Karpas-422 (cell line): ENCODE results near the gene SV2C. TPM values are rescaled to one million over a fixed set of nuclear protein-coding genes. Genes with fewer than 3 reads are reported as not detected.
"Not testable (repeated sequence)": the region's sequence is repeated elsewhere in the genome, so short reads cannot be mapped to it uniquely, and the experiment has no call there.

ENCODE experiments used
- DNase-seq: peaks from one replicate; pipeline ENCODE4 v3.0.0-alpha.2; 2015
- H2AFZ ChIP-seq: fragments of 200-600 bp; sonication (generic); 2 replicates; pipeline ENCODE4 v1.6.1; 2014; ENCODE audit warnings: antibody characterized with exemption, low read length, mixed read lengths
- H3K27ac ChIP-seq: fragments of 200-600 bp; sonication (generic); 2 replicates; pipeline ENCODE4 v1.5.1; 2014; ENCODE audit warnings: mild to moderate bottlenecking, low read length, moderate library complexity
- H3K27me3 ChIP-seq: fragments of 200-600 bp; sonication (generic); 2 replicates; pipeline ENCODE4 v1.6.1; 2014; ENCODE audit warnings: low read length, mixed read lengths
- H3K36me3 ChIP-seq: fragments of 200-600 bp; sonication (generic); 2 replicates; pipeline ENCODE4 v1.6.1; 2014; ENCODE audit warnings: low read length, mixed read lengths; ENCODE audit not compliant: insufficient read depth
- H3K4me1 ChIP-seq: fragments of 200-600 bp; sonication (generic); 2 replicates; pipeline ENCODE4 v1.6.1; 2014; ENCODE audit warnings: mild to moderate bottlenecking, low read length, mixed read lengths
- H3K4me2 ChIP-seq: fragments of 200-600 bp; sonication (generic); 2 replicates; pipeline ENCODE4 v1.6.1; 2014; ENCODE audit warnings: low read length, low read depth, mild to moderate bottlenecking; ENCODE audit not compliant: poor library complexity, severe bottlenecking
- H3K4me3 ChIP-seq: fragments of 200-600 bp; sonication (generic); 2 replicates; pipeline ENCODE4 v1.5.1; 2014; ENCODE audit warnings: mild to moderate bottlenecking, antibody characterized with exemption, low read length, mixed read lengths
- H3K79me2 ChIP-seq: fragments of 200-600 bp; sonication (generic); 2 replicates; pipeline ENCODE4 v1.6.1; 2014; ENCODE audit warnings: mild to moderate bottlenecking, low read length, mixed read lengths
- H3K9ac ChIP-seq: fragments of 200-600 bp; sonication (generic); 2 replicates; pipeline ENCODE4 v1.6.0; 2014; ENCODE audit warnings: low read length
- H3K9me2 ChIP-seq: fragments of 200-600 bp; sonication (generic), shearing (Covaris generic); replicated peaks from 2 replicates; pipeline ENCODE4 v1.6.0; 2014; ENCODE audit warnings: mild to moderate bottlenecking, low read length, moderate library complexity; ENCODE audit not compliant: insufficient read depth
- H3K9me3 ChIP-seq: fragments of 300-700, 200-600 bp; sonication (generic); 2 replicates; pipeline ENCODE4 v1.6.1; 2014; ENCODE audit warnings: low read length, mixed read lengths
- H4K20me1 ChIP-seq: fragments of 200-600 bp; sonication (generic); 2 replicates; pipeline ENCODE4 v1.6.1; 2014; ENCODE audit warnings: mild to moderate bottlenecking, antibody characterized with exemption, low read length, low read depth; ENCODE audit not compliant: insufficient read depth
- total RNA-seq: library from RNA; depleted of rRNA; stranded (reverse); fragments of >200 nt; shearing (Covaris generic); gene quantifications from 2 replicates; pipeline ENCODE4 v1.2.3, GENCODE V29; 2014; ENCODE audit warnings: low replicate concordance

The SV2C gene
- total RNA-seq, 1 experiment from 2014 or later = not detected

- H3K4me1 ChIP-seq = not testable (repeated sequence)
Measured at GRCh38 chr5:76301932-76302331, 218.7 kb downstream of the SV2C start.

GRCh38 chr5:76302661-76303060, 219.5 kb downstream of the SV2C start:
- H3K27me3 ChIP-seq, H3K9ac ChIP-seq, H3K4me1 ChIP-seq, H4K20me1 ChIP-seq, H3K9me3 ChIP-seq, H2AFZ ChIP-seq, H3K27ac ChIP-seq, H3K4me2 ChIP-seq, H3K4me3 ChIP-seq, DNase-seq, H3K36me3 ChIP-seq, H3K9me2 ChIP-seq, H3K79me2 ChIP-seq: not testable (repeated sequence)

More at GRCh38 chr5:76301932-76302331, 218.7 kb downstream of the SV2C start:
- H3K9ac ChIP-seq, H3K27ac ChIP-seq, H4K20me1 ChIP-seq, H3K27me3 ChIP-seq, H3K79me2 ChIP-seq, H3K36me3 ChIP-seq, DNase-seq, H3K4me2 ChIP-seq, H3K9me3 ChIP-seq, H3K4me3 ChIP-seq, H3K9me2 ChIP-seq, H2AFZ ChIP-seq: not testable (repeated sequence)

- no peak for DNase-seq
- H3K4me1 ChIP-seq = no peaks in the 10 kb centered on the region
- H3K36me3 ChIP-seq = no peaks in the 10 kb centered on the region
- no peak overlapping the region for H3K9ac ChIP-seq
- H3K79me2 ChIP-seq = no peaks in the 10 kb centered on the region
- H3K27me3 ChIP-seq = no peaks in the 10 kb centered on the region
- H3K4me2 ChIP-seq = no peak overlapping the region
- H4K20me1 ChIP-seq = no peaks in the 10 kb centered on the region
- H2AFZ ChIP-seq = no peak overlapping the region
- no peaks in the 10 kb centered on the region for H3K9me3 ChIP-seq
- no peak overlapping the region for H3K4me3 ChIP-seq
- no peak overlapping the region for H3K27ac ChIP-seq
- no peaks in the 10 kb centered on the region for H3K9me2 ChIP-seq
Measured at GRCh38 chr5:76303921-76304320, 220.7 kb downstream of the SV2C start.

- no peak overlapping the region for H3K4me2 ChIP-seq
- no peaks in the 10 kb centered on the region for H3K36me3 ChIP-seq
- H2AFZ ChIP-seq = no peak overlapping the region
- H3K9me2 ChIP-seq = no peaks in the 10 kb centered on the region
- no peaks in the 10 kb centered on the region for H3K79me2 ChIP-seq
- H3K4me1 ChIP-seq = no peaks in the 10 kb centered on the region
- no peak overlapping the region for H3K27ac ChIP-seq
- no peak overlapping the region for H3K4me3 ChIP-seq
- no peaks in the 10 kb centered on the region for H4K20me1 ChIP-seq
- H3K9ac ChIP-seq = no peak overlapping the region
- no peaks in the 10 kb centered on the region for H3K27me3 ChIP-seq
- no peak for DNase-seq
- H3K9me3 ChIP-seq = no peaks in the 10 kb centered on the region
Measured at GRCh38 chr5:76305269-76305668, 222.1 kb downstream of the SV2C start.

GRCh38 chr5:76305775-76306174, 222.6 kb downstream of the SV2C start:
- Histone ChIP-seq H3K4me3 (no peak overlapping the region), H3K4me2 (no peak overlapping the region), H3K79me2 (no peaks in the 10 kb centered on the region), H2AFZ (no peak overlapping the region), H4K20me1 (no peaks in the 10 kb centered on the region), H3K9ac (no peak overlapping the region), H3K4me1 (no peaks in the 10 kb centered on the region), H3K36me3 (no peaks in the 10 kb centered on the region), H3K9me3 (no peaks in the 10 kb centered on the region), H3K27ac (no peak overlapping the region), H3K9me2 (no peaks in the 10 kb centered on the region), H3K27me3 (no peaks in the 10 kb centered on the region)
- no peak for DNase-seq

GRCh38 chr5:76310208-76310607, 227.0 kb downstream of the SV2C start:
- Histone ChIP-seq H3K79me2 (no peaks in the 10 kb centered on the region), H3K27ac (no peak overlapping the region)

GRCh38 chr5:76312783-76313182, 229.6 kb downstream of the SV2C start:
- H3K4me3 ChIP-seq = no peak overlapping the region
- no peaks in the 10 kb centered on the region for H3K79me2 ChIP-seq
- H3K27ac ChIP-seq = no peak overlapping the region
- H4K20me1 ChIP-seq = no peaks in the 10 kb centered on the region
- no peak for DNase-seq
- no peaks in the 10 kb centered on the region for H3K27me3 ChIP-seq
- no peak overlapping the region for H3K4me2 ChIP-seq
- H3K9me3 ChIP-seq = no peaks in the 10 kb centered on the region
- no peaks in the 10 kb centered on the region for H3K36me3 ChIP-seq
- no peaks in the 10 kb centered on the region for H3K9me2 ChIP-seq
- H3K4me1 ChIP-seq = no peaks in the 10 kb centered on the region
- no peak overlapping the region for H3K9ac ChIP-seq
- no peak overlapping the region for H2AFZ ChIP-seq

More at GRCh38 chr5:76310208-76310607, 227.0 kb downstream of the SV2C start:
- Histone ChIP-seq H4K20me1 (no peaks in the 10 kb centered on the region), H3K4me1 (no peaks in the 10 kb centered on the region), H3K9me3 (no peaks in the 10 kb centered on the region), H2AFZ (no peak overlapping the region), H3K27me3 (no peaks in the 10 kb centered on the region), H3K9me2 (no peaks in the 10 kb centered on the region), H3K9ac (no peak overlapping the region), H3K36me3 (no peaks in the 10 kb centered on the region), H3K4me3 (no peak overlapping the region), H3K4me2 (no peak overlapping the region)
- DNase-seq = no peak

GRCh38 chr5:76314643-76315042, 231.5 kb downstream of the SV2C start:
- no peak overlapping the region for H3K4me2 ChIP-seq
- H3K9ac ChIP-seq = no peak overlapping the region
- H4K20me1 ChIP-seq = no peaks in the 10 kb centered on the region
- DNase-seq = no peak
- no peaks in the 10 kb centered on the region for H3K9me2 ChIP-seq
- H3K4me3 ChIP-seq = no peak overlapping the region
- no peaks in the 10 kb centered on the region for H3K27me3 ChIP-seq
- no peaks in the 10 kb centered on the region for H3K79me2 ChIP-seq
- no peaks in the 10 kb centered on the region for H3K9me3 ChIP-seq
- H3K4me1 ChIP-seq = no peaks in the 10 kb centered on the region
- H3K36me3 ChIP-seq = no peaks in the 10 kb centered on the region
- no peak overlapping the region for H3K27ac ChIP-seq
- no peak overlapping the region for H2AFZ ChIP-seq

- no peaks in the 10 kb centered on the region for H3K27me3 ChIP-seq
- H2AFZ ChIP-seq = no peak overlapping the region
- H3K9me3 ChIP-seq = no peaks in the 10 kb centered on the region
- H3K4me2 ChIP-seq = no peak overlapping the region
- H3K9ac ChIP-seq = no peak overlapping the region
- no peak for DNase-seq
- H4K20me1 ChIP-seq = no peaks in the 10 kb centered on the region
- H3K4me1 ChIP-seq = no peaks in the 10 kb centered on the region
- H3K9me2 ChIP-seq = no peaks in the 10 kb centered on the region
- no peak overlapping the region for H3K4me3 ChIP-seq
- H3K79me2 ChIP-seq = no peaks in the 10 kb centered on the region
- H3K27ac ChIP-seq = no peak overlapping the region
- no peaks in the 10 kb centered on the region for H3K36me3 ChIP-seq
Measured at GRCh38 chr5:76319673-76320072, 236.5 kb downstream of the SV2C start.
